ENCODE data around the gene TAGAP.

The TAGAP gene

GRCh38 chr6:159044899-159045727 lies at the start of gene TAGAP:
Gene TAGAP, minus strand, starts transcription at chr6:159044991. Its CDS starts 845 bp downstream, at chr6:159044146.
- ChIA-PET CTCF (interaction anchor here (0.8 to 0.9 kb wide), 2 partner anchors 59 to 89 kb away, joined by 3 to 4 read pairs; no protein-coding TSS in a partner anchor), POLR2A (ENCODE audit: low non-redundant PET) (no interaction called here)
- no peak for TF ChIP-seq CTCF (conservative IDR thresholded peaks at IDR 0.05; ENCODE audit: low read depth)
- no peak for DNase-seq (ENCODE audit: low spot score)
- no peak within 1 kb of the TSS for H3K27ac ChIP-seq

GRCh38 chr6:159093609-159094443 lies 49.0 kb upstream of the TAGAP start:
- no peak overlapping the region for H3K27ac ChIP-seq
- DNase-seq (ENCODE audit: low spot score): no peak
- ChIA-PET CTCF (interaction anchor here (1.1 kb wide), 1 partner anchor 10 kb away, joined by 3 read pairs; no protein-coding TSS in a partner anchor), POLR2A (ENCODE audit: low non-redundant PET) (no interaction called here)
- TF ChIP-seq CTCF (conservative IDR thresholded peaks at IDR 0.05; ENCODE audit: low read depth): no peak

DNA sequence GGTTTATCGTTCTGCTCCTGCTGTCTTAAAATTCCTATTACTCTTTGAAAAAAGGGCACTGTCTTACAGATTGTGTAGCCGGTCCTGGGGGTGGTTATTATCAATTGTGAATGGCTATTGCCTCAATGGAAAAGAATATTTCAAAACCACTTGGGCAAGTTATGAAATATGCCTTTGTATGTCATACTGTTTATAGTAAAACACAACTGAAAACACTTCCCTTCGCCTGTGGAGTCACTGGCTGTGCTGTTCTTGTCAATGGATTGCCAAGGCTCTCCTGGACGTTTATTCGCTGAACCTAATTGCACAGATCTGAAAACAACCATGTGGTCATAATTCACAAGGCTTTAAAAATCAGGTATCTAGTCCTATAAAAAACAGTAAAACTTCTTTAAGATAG lies 47.8 kb upstream of the TAGAP start:
- no peak for DNase-seq (ENCODE audit: low spot score)
- ChIA-PET CTCF (no interaction called here), POLR2A (ENCODE audit: low non-redundant PET) (no interaction called here)
- no peak for TF ChIP-seq CTCF (conservative IDR thresholded peaks at IDR 0.05; ENCODE audit: low read depth)
- H3K27ac ChIP-seq: no peak overlapping the region

DNA sequence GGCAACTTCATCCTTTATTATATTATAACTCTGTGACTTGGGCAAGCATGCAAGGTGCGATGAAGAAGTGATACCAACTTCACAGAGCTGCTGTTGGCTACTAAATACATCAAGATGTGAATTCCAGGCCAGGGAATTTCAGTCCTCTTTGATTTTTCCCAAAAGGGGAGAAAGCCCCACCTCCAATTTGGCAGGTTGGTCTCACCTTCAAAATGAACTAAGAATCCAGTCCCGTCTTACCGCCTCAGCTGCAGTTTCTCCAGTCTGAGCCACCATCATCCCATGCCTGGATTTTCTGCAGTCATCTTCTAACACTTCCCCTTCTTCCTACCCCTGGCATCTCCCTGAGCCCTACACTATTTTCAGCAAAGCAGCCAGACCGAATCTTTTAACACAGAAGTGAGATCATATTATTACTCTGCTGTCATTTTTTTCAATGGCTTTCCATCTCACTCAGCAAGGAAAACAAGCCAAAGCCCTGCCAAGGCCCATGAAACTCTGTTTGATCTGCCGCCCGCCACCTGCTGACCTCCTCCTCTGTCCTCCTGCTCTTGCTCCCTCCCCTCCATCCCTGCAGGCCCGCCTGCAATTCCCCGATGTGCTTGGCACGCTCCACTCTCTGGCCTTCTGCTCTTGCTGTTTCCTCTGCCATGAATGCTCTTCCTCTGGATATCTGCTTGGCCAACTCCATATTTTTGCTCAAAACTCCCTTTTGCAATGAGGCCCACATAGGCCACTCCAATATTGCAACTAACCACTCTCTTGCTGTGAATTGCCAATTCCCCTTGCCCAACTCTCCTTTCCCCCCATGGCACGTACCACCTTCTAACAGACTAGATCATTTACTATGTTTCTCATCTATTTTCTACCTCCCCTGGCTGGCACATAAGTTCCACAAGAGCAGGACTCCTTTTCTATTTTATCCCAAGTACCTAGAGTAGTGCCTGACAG lies 46.0 kb upstream of the TAGAP start:
- POLR2A ChIA-PET (ENCODE audit: low non-redundant PET): no interaction called here
- CTCF ChIA-PET: interaction anchor here (0.6 kb wide), 2 partner anchors 63 to 132 kb away, joined by 3 to 4 read pairs; no protein-coding TSS in a partner anchor
- no peak for DNase-seq (ENCODE audit: low spot score)
- no peak overlapping the region for H3K27ac ChIP-seq
- TF ChIP-seq CTCF (conservative IDR thresholded peaks at IDR 0.05; ENCODE audit: low read depth): no peak

DNA sequence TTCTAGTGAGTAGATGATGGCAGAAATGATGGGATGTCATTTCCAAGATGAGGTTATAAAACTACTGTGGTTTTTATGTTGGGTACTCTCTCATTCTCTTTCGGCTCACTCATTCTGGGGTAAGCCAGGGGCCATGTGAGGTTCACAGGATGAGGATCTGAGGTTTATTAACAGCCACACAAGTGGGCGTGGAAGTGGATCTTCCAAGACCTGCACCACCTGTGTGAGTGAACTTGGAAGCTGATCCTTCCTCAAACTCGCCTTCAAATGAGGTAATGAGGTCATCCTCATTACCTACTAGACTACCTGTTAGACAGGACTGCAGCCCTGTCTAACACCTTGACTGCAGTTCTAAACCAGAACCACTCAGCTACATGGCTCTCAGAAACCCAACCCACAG lies 45.1 kb upstream of the TAGAP start:
- ChIA-PET CTCF (interaction anchor here (0.6 kb wide), 1 partner anchor 19 kb away, joined by 4 read pairs; no protein-coding TSS in a partner anchor), POLR2A (ENCODE audit: low non-redundant PET) (no interaction called here)

More for the DNA sequence above, 45.1 kb upstream of the TAGAP start:
- no peak for TF ChIP-seq CTCF (conservative IDR thresholded peaks at IDR 0.05; ENCODE audit: low read depth)
- DNase-seq (ENCODE audit: low spot score): no peak
- H3K27ac ChIP-seq: no peak overlapping the region
